Measurements from ENCODE around the gene TMEM42.

DNA sequence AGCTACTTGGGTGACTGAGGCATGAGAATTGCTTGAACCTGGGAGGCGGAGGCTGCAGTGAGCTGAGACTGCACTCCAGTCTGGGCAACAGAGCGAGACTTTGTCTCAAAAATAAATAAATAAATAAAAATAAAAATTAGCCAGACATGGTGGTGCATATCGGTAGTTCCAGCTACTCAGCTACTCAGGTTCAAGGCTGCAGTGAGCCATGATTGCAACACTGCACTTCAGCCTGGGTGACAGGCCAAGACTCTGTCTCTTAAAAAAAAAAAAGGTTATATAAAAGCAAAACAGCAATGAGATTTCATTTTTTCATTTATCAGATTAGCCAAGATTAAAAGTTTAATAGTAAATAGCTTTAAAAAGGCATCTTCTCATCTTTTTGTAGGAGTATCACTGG lies 15.6 kb downstream of the TMEM42 start:
- TF ChIP-seq, protein P1, sequence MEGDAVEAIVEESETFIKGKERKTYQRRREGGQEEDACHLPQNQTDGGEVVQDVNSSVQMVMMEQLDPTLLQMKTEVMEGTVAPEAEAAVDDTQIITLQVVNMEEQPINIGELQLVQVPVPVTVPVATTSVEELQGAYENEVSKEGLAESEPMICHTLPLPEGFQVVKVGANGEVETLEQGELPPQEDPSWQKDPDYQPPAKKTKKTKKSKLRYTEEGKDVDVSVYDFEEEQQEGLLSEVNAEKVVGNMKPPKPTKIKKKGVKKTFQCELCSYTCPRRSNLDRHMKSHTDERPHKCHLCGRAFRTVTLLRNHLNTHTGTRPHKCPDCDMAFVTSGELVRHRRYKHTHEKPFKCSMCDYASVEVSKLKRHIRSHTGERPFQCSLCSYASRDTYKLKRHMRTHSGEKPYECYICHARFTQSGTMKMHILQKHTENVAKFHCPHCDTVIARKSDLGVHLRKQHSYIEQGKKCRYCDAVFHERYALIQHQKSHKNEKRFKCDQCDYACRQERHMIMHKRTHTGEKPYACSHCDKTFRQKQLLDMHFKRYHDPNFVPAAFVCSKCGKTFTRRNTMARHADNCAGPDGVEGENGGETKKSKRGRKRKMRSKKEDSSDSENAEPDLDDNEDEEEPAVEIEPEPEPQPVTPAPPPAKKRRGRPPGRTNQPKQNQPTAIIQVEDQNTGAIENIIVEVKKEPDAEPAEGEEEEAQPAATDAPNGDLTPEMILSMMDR (IDR thresholded peaks at IDR 0.05): no peak
- no peak for TF ChIP-seq POLR2A (IDR thresholded peaks at IDR 0.05)
